ENCODE results near the gene SECISBP2.
A peak's percentile ranks its signal among the peaks of the same experiment; 100 is the strongest.

The SECISBP2 gene

GRCh38 chr9:89380437-89381307 lies 62.4 kb downstream of the SECISBP2 start:
- TF ChIP-seq CTCF (IDR thresholded peaks at IDR 0.05): no peak
- Mint-ChIP-seq H3K4me1 (peaks cover 67% of the 10 kb centered on the region), H3K36me3 (ENCODE audit: low read depth) (peaks cover 52% of the 10 kb centered on the region), H3K27ac (peak overlapping the region; percentile 69), H3K9me3 (no peaks in the 10 kb centered on the region), H3K27me3 (ENCODE audit: low read depth, poor library complexity) (peaks cover 7% of the 10 kb centered on the region), H3K4me3 (no peak overlapping the region)
- no peak for DNase-seq

- H3K9me3 Mint-ChIP-seq: no peaks in the 10 kb centered on the region
- H3K36me3 Mint-ChIP-seq (ENCODE audit: low read depth): peaks cover 57% of the 10 kb centered on the region
- H3K4me1 Mint-ChIP-seq: peaks cover 63% of the 10 kb centered on the region
- H3K27ac Mint-ChIP-seq: peak overlapping the region; percentile 15
- H3K27me3 Mint-ChIP-seq (ENCODE audit: low read depth, poor library complexity): peaks cover 7% of the 10 kb centered on the region
- H3K4me3 Mint-ChIP-seq: no peak overlapping the region
- no peak for DNase-seq
- no peak for TF ChIP-seq CTCF (IDR thresholded peaks at IDR 0.05)
Measured at GRCh38 chr9:89381308-89381609, 63.0 kb downstream of the SECISBP2 start.

GRCh38 chr9:89382026-89382986 lies 64.0 kb downstream of the SECISBP2 start:
- H3K27ac Mint-ChIP-seq: no peak overlapping the region
- no peak overlapping the region for H3K4me3 Mint-ChIP-seq
- TF ChIP-seq CTCF (IDR thresholded peaks at IDR 0.05): no peak
- peaks cover 54% of the 10 kb centered on the region for H3K4me1 Mint-ChIP-seq
- H3K27me3 Mint-ChIP-seq (ENCODE audit: low read depth, poor library complexity): peaks cover 7% of the 10 kb centered on the region
- no peaks in the 10 kb centered on the region for H3K9me3 Mint-ChIP-seq
- H3K36me3 Mint-ChIP-seq (ENCODE audit: low read depth): peaks cover 53% of the 10 kb centered on the region
- DNase-seq: no peak

GRCh38 chr9:89383030-89383720 lies 64.9 kb downstream of the SECISBP2 start:
- Mint-ChIP-seq H3K27ac (peak overlapping the region; percentile 77), H3K27me3 (ENCODE audit: low read depth, poor library complexity) (peaks cover 7% of the 10 kb centered on the region), H3K4me3 (no peak overlapping the region), H3K36me3 (ENCODE audit: low read depth) (peaks cover 50% of the 10 kb centered on the region), H3K9me3 (no peaks in the 10 kb centered on the region), H3K4me1 (peaks cover 50% of the 10 kb centered on the region)
- no peak for TF ChIP-seq CTCF (IDR thresholded peaks at IDR 0.05)
- no peak for DNase-seq

GRCh38 chr9:89383721-89384300 lies 65.5 kb downstream of the SECISBP2 start:
- H3K4me3 Mint-ChIP-seq: no peak overlapping the region

More at GRCh38 chr9:89383721-89384300, 65.5 kb downstream of the SECISBP2 start:
- no peak overlapping the region for H3K27ac Mint-ChIP-seq
- no peaks in the 10 kb centered on the region for H3K9me3 Mint-ChIP-seq
- H3K36me3 Mint-ChIP-seq (ENCODE audit: low read depth): peaks cover 44% of the 10 kb centered on the region
- H3K27me3 Mint-ChIP-seq (ENCODE audit: low read depth, poor library complexity): peaks cover 7% of the 10 kb centered on the region
- no peak for DNase-seq
- peaks cover 50% of the 10 kb centered on the region for H3K4me1 Mint-ChIP-seq
- no peak for TF ChIP-seq CTCF (IDR thresholded peaks at IDR 0.05)

Measured in nephron progenitor cell (in vitro differentiated cells).